Endothelial cell of umbilical vein (primary cell): Measurements from ENCODE around the gene CDHR1. TPM values are rescaled to one million over a fixed set of nuclear protein-coding genes. Genes with fewer than 3 reads are reported as not detected.

Experiments
- BruUV-seq: library from RNA; stranded (reverse); fragments of 400-500 nt; replicated peaks from 2 replicates; lab custom pipeline; 2021; lab: Mats Ljungman, UMichigan
- CTCF ChIA-PET: fragments of 300-600, 350-600 bp; sonication (Branson Sonifier 250); formaldehyde crosslinking; loops from one replicate; lab custom pipeline; 2021; ENCODE audit warnings: antibody characterized with exemption, inconsistent platforms; lab: Charles Lee
- POLR2A ChIA-PET: fragments of 300-600, 350-600 bp; sonication (Branson Sonifier 250); formaldehyde crosslinking; loops from one replicate; lab custom pipeline; 2021; ENCODE audit warnings: antibody characterized with exemption, inconsistent platforms; lab: Charles Lee
- DNase-seq: peaks from one replicate; pipeline ENCODE4 v3.0.0-alpha.2; 2011; ENCODE audit warnings: low read depth, low spot score
- FAIRE-seq: peaks from 2 replicates; lab custom pipeline; 2011; peaks lifted over from hg19 to GRCh38; lab: Jason Lieb, UNC
- H2AFZ ChIP-seq: 2 replicates; pipeline ENCODE4 v1.6.0; 2012; ENCODE audit warnings: low read depth, low read length, control low read depth, inconsistent platforms
- H3K27ac ChIP-seq: 2 replicates; pipeline ENCODE4 v1.5.1; 2011; ENCODE audit warnings: low read depth, mild to moderate bottlenecking, control low read depth, low read length, moderate library complexity; ENCODE audit not compliant: insufficient read depth
- H3K27me3 ChIP-seq, 2 experiments: 2 replicates each; pipeline versions ENCODE4 v1.6.0 to v1.6.1; 2011; ENCODE audit warnings: low read length in 2 of 2, mixed read lengths in 1 of 2; ENCODE audit not compliant: control insufficient read depth in 2 of 2, insufficient read depth in 2 of 2
- H3K36me3 ChIP-seq, 2 experiments: 2 replicates in 1 of 2; 3 replicates in 1 of 2; pipeline ENCODE4 v1.5.1; 2011; ENCODE audit warnings: low read length in 2 of 2, mild to moderate bottlenecking in 1 of 2, moderate library complexity in 1 of 2; ENCODE audit not compliant: control insufficient read depth in 2 of 2, insufficient read depth in 2 of 2; ENCODE audit errors: extremely low read depth in 1 of 2
- H3K4me1 ChIP-seq: 3 replicates; pipeline ENCODE4 v1.5.1; 2011; ENCODE audit warnings: mild to moderate bottlenecking, low read length; ENCODE audit not compliant: control insufficient read depth, insufficient read depth; ENCODE audit errors: extremely low read depth
- H3K4me2 ChIP-seq: 2 replicates; pipeline ENCODE4 v1.6.1; 2011; ENCODE audit warnings: low read length, control low read depth, mixed read lengths; ENCODE audit not compliant: insufficient read depth
- H3K4me3 ChIP-seq, 3 experiments: fragments of 200-600 bp in 1 of 3; sonication (generic), shearing (Covaris generic) in 1 of 3; replicated peaks in 1 of 3; 2 replicates each; pipeline ENCODE4 v1.5.1; 2011 to 2016; ENCODE audit warnings: control low read depth in 3 of 3, low read length in 3 of 3, mild to moderate bottlenecking in 2 of 3, inconsistent platforms in 1 of 3, low read depth in 1 of 3, moderate library complexity in 1 of 3; ENCODE audit not compliant: insufficient read depth in 1 of 3
- H3K79me2 ChIP-seq: 2 replicates; pipeline ENCODE4 v1.6.0; 2012; ENCODE audit warnings: low read length, inconsistent platforms; ENCODE audit not compliant: control insufficient read depth, insufficient read depth
- H3K9ac ChIP-seq: replicated peaks from 2 replicates; pipeline ENCODE3; 2011; ENCODE audit warnings: low read length, control low read depth; ENCODE audit not compliant: insufficient read depth; ENCODE audit errors: extremely low read depth
- H3K9me1 ChIP-seq: replicated peaks from 3 replicates; pipeline ENCODE4 v1.6.0; 2011; ENCODE audit warnings: mild to moderate bottlenecking, low read length; ENCODE audit not compliant: control insufficient read depth, insufficient read depth; ENCODE audit errors: extremely low read depth
- H3K9me3 ChIP-seq: replicated peaks from 2 replicates; pipeline ENCODE4 v1.5.1; 2012; ENCODE audit warnings: low read length, inconsistent platforms; ENCODE audit not compliant: control insufficient read depth, insufficient read depth
- H4K20me1 ChIP-seq: replicated peaks from 2 replicates; pipeline ENCODE3; 2011; ENCODE audit warnings: mild to moderate bottlenecking, low read length; ENCODE audit not compliant: control insufficient read depth, insufficient read depth; ENCODE audit errors: extremely low read depth
- EZH2 ChIP-seq: IDR thresholded peaks from 2 replicates; pipeline ENCODE4 v1.6.1; 2012; ENCODE audit warnings: borderline replicate concordance, low read depth, mild to moderate bottlenecking, moderate library complexity, low read length, inconsistent platforms; ENCODE audit not compliant: severe bottlenecking
- FOS ChIP-seq: IDR thresholded peaks from 2 replicates; pipeline ENCODE4 v1.6.1; 2011; ENCODE audit warnings: mild to moderate bottlenecking, low read length, moderate library complexity, borderline replicate concordance; ENCODE audit not compliant: insufficient read depth
- GATA2 ChIP-seq: IDR thresholded peaks from 2 replicates; pipeline ENCODE4 v1.7.0; 2011; ENCODE audit warnings: low read depth, mild to moderate bottlenecking, moderate library complexity, mixed read lengths, low read length; ENCODE audit not compliant: insufficient read length, insufficient read depth
- JUN ChIP-seq: IDR thresholded peaks from 2 replicates; pipeline ENCODE4 v1.6.1; 2011; ENCODE audit warnings: borderline replicate concordance, low read depth; ENCODE audit not compliant: insufficient read length, insufficient read depth
- MYC ChIP-seq: IDR thresholded peaks from one replicate; pipeline ENCODE4 v1.6.1; 2011; ENCODE audit warnings: mild to moderate bottlenecking, low read depth, low read length
- POLR2A ChIP-seq: IDR thresholded peaks from 2 replicates; pipeline ENCODE4 v1.6.1; 2012; ENCODE audit warnings: low read depth, mild to moderate bottlenecking, control low read depth, low read length
- POLR2AphosphoS5 ChIP-seq: IDR thresholded peaks from 2 replicates; pipeline ENCODE4 v1.6.1; 2012; ENCODE audit warnings: low read depth, mild to moderate bottlenecking, control low read depth, low read length, moderate library complexity; ENCODE audit not compliant: insufficient read depth
- dilution Hi-C: fragments of 300-500 bp; cut with MboI; formaldehyde crosslinking; loops from one replicate; pipeline ENCODE4 v1.15.0; 2019; ENCODE audit warnings: low sequenced_read_pairs; ENCODE audit not compliant: extremely low pct_ligation_motif_present
- intact Hi-C: fragments of 100-400 bp; cut with micrococcal nuclease; formaldehyde crosslinking; loops from one replicate; pipeline ENCODE4 v1.10.0; 2022
- polyA plus RNA-seq, 4 experiments: library from polyadenylated mRNA; depleted of rRNA in 3 of 4; stranded (reverse) in 3 of 4; unstranded in 1 of 4; fragments of >200 nt; gene quantifications; 2 replicates each; pipeline versions ENCODE4 v1.2.1 to v1.2.3, GENCODE V29; 2011 to 2012; ENCODE audit warnings: missing spikeins in 1 of 4
- total RNA-seq: library from RNA; stranded (reverse); gene quantifications from 2 replicates; pipeline ENCODE4 v1.2.3, GENCODE V29; 2021
- TF ChIP-seq, protein P1 (sequence below): IDR thresholded peaks from 2 replicates; pipeline ENCODE4 v1.6.1; 2011; ENCODE audit not compliant: insufficient read depth, insufficient read length
- TF ChIP-seq, protein P2 (sequence below), 2 donors: IDR thresholded peaks; 1 replicate in 1 of 2; 2 replicates in 1 of 2; pipeline ENCODE4 v1.5.1; 2011; ENCODE audit warnings: low read length in 2 of 2, mild to moderate bottlenecking in 2 of 2, moderate library complexity in 2 of 2, control low read depth in 1 of 2, inconsistent platforms in 1 of 2, low read depth in 1 of 2; ENCODE audit not compliant: insufficient read depth in 1 of 2; ENCODE audit errors: extremely low read depth in 1 of 2

CDHR1 gene
- total and polyA plus RNA-seq, 2 donors (not counting 3 experiments of a cell fraction or from before 2014, with no cell fraction given): 0.11 to 0.53 TPM

DNA sequence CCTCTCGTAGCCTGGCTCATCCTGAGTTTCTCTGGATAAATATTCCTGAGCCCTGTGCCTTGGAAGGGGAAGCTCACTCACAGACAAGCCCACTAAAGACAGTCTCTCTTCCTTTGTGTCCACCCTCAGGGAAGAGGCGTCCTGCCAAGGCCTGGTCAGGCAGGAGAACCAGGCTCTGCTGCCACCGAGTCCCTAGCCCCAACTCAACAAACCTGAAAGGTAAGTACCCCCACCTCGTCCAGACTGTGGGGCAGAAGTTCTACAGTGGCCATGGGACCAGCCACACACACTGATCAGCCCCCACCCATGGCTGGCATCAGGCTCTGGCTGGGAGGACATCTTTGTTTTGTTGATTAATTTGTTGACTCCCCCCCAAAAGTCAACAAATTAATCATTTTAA lies 18.0 kb upstream of the CDHR1 start:
- Histone ChIP-seq H3K4me1 (no peaks in the 10 kb centered on the region), H3K9me3 (no peaks in the 10 kb centered on the region), H3K9me1 (no peaks in the 10 kb centered on the region), H3K27ac (no peak overlapping the region), H3K4me2 (no peak overlapping the region), H4K20me1 (no peaks in the 10 kb centered on the region), H3K4me3 (no peak overlapping the region), H3K79me2 (no peaks in the 10 kb centered on the region), H3K36me3 (no peaks in the 10 kb centered on the region), H3K9ac (no peak overlapping the region), H2AFZ (no peak overlapping the region), H3K27me3 (no peaks in the 10 kb centered on the region)
- no peak for FAIRE-seq
- intact Hi-C loops (no loop called here), dilution Hi-C loops (no loop called here)
- POLR2A ChIA-PET: no interaction called here
- CTCF ChIA-PET: no interaction called here
- TF ChIP-seq JUN: no peak
- no peak for TF ChIP-seq MYC
- no peak for TF ChIP-seq POLR2A
- TF ChIP-seq GATA2: no peak
- TF ChIP-seq POLR2AphosphoS5: no peak
- no peak for TF ChIP-seq EZH2
- TF ChIP-seq, protein P1, sequence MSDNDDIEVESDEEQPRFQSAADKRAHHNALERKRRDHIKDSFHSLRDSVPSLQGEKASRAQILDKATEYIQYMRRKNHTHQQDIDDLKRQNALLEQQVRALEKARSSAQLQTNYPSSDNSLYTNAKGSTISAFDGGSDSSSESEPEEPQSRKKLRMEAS: no peak
- TF ChIP-seq, protein P2, sequence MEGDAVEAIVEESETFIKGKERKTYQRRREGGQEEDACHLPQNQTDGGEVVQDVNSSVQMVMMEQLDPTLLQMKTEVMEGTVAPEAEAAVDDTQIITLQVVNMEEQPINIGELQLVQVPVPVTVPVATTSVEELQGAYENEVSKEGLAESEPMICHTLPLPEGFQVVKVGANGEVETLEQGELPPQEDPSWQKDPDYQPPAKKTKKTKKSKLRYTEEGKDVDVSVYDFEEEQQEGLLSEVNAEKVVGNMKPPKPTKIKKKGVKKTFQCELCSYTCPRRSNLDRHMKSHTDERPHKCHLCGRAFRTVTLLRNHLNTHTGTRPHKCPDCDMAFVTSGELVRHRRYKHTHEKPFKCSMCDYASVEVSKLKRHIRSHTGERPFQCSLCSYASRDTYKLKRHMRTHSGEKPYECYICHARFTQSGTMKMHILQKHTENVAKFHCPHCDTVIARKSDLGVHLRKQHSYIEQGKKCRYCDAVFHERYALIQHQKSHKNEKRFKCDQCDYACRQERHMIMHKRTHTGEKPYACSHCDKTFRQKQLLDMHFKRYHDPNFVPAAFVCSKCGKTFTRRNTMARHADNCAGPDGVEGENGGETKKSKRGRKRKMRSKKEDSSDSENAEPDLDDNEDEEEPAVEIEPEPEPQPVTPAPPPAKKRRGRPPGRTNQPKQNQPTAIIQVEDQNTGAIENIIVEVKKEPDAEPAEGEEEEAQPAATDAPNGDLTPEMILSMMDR (IDR thresholded peaks at IDR 0.05; ENCODE audit: extremely low read depth in 1 of 2, insufficient read depth in 1 of 2, low read depth in 1 of 2, low read length in 2 of 2): no peak
- no peak for TF ChIP-seq FOS
- DNase-seq: no peak
- BruUV-seq: no TSS peak
